GM21526 (cell line): ENCODE results near the gene NTRK3.
"Not testable (repeated sequence)": the region's sequence is repeated elsewhere in the genome, so short reads cannot be mapped to it uniquely, and the experiment has no call there.

Experiments
- ATAC-seq: cut with Tn5 transposase; IDR thresholded peaks from one replicate; pipeline ENCODE4 v1.9.1; 2021; ENCODE audit warnings: moderate library complexity; ENCODE audit not compliant: unreplicated experiment, low FRiP score

NTRK3 gene

DNA sequence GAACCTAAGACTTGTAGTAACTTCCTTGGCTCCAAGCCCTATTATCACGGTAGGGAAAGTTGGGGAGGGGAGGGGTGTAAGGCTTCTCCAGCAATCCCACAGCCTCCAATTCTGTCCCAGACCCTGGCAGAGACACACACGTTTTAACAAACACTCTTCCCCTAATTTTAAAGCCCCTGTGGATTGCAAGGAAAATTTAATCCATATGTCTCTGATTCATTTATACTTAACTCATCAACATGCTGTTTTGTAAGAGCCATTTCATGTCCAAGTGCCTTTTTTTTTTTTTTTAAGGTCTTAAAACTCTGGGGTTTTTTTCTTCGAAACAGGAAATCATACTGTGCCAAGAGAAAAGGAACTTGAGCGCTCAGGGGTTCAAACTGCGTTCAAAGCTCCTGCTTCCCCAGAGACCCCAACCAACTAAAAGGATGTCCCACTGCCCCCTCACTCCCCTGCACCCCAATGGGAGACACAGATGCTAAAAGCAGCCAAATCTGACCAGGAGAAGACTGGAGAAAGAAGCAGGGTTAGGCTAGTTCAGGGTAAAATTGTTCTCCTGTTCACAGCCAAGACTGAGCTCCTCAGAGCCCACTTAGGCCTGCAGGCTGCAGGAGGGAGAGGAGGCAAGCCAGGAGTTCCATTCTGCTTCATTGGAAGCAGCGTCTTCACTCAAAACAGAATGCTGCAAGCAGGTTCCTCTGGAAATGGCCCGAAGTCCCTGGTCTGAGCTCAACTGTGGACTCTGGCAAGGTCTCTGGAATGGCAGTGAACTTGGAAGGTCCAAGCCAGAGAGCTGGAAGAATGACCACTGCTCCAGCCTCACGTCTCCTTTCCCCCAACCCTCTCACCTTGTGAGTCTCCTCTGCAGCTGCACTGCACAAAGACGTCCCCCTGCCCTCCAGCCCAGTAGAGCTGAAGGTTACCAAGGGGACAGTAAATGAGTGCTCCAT, 172.5 kb downstream of the NTRK3 start:
- no peak for ATAC-seq

DNA sequence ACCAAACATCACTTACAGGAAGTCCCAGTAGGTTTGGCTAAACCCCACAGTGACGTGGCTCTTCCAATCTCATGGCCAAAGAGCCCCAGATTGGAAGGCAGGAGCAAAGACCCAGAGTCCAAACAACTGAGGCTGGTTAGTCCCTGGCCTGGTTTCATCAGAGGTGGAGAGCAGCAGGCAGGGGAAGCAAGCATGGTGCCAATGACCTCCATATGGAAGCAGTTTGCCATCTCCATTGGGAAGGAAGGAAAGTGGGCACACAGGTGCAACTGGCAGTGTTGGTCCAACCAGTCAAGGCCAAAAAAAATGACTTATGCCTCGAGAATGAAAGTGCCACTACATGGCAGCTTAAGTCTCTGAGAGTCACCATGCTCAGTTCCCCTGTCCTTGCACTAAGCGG, 175.9 kb downstream of the NTRK3 start:
- no peak for ATAC-seq

DNA sequence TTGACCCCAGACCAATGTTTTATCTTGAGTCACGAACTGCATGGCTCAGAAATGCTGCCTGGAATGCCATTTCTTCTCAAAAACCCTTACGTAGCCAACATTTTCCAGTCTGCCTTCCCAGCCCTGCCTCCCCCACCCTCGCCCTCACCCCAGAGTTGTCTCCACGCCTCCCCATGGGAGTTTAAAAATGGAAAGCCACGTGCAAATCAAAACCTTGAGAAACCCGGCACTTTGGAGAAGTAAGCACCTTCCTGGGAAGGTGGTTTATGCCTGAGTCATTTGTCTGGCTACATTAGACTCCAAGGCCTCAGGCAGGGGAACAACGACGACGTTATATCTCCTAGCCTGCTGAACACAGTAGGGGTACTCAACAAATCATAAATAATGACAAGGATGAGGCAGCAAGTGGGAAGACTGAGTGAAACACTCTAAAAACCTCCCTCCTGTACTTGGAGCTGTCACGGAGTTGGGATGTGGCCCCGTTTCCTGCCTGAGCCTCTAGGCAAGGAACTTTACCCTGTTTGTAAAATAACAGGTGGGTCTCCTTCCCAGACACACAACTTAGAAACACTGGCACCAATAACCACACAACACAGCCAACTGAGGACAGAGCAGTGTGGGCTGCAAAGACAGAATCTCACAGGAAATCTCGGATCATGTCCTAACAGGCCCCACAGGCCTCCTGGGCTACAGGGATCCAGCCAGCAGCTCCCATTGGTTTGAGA, 179.1 kb downstream of the NTRK3 start:
- no peak for ATAC-seq

DNA sequence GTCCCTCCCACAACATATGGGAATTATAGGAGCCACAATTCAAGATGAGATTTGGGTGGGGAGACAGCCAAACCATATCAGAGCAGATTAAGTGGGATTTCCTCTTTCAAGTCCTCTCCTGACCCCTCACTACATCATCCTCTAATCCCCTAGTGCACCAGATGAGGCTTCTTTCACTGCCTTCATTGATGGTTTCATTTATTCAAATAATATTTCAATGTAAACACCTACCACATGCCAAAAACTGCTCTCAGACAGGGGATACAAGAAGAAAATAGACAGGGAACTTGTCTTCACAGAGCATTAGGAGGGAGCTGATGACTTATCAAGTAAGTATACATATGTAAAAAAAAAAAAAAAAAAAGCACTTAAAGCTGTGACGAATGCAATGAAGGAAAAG, 180.2 kb downstream of the NTRK3 start:
- no peak for ATAC-seq

DNA sequence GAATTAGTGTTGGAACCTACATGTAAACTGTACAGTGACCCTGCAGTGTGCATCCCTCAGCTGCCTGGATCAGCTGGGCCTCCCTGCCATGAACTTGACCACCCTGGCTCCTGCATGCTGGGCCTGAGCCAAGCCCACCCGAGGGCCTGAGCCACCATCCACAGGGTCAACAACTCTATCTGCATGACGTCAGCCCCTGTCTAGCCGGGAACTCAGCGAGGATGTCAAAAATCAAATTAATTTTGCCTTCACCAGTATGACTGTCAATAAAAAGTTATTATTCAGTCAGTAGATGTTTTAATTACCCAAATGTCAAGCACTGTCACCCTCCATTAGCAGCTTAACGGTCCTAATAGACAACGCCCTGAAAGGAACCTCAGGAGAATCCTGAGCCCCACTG, 181.4 kb downstream of the NTRK3 start:
- ATAC-seq = no peak

DNA sequence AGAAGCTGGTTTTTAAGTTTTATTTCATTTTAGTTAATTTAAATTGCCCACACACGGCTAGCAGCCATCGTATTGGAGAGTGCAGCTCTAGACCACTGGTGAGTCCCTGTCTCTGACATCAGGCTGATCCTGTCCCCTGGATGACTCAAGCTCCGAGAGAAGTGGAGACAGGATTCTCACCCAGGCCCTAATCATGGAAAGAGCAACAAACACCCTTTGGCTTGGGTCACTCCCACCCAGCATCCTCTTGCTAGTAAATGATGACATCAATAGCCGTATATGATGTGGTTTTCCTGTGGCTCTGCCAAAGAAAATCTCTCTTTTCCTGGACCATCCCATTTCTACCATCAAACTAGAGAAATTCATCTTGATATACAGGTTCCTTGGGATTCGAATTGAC, 182.2 kb downstream of the NTRK3 start:
- ATAC-seq = no peak

DNA sequence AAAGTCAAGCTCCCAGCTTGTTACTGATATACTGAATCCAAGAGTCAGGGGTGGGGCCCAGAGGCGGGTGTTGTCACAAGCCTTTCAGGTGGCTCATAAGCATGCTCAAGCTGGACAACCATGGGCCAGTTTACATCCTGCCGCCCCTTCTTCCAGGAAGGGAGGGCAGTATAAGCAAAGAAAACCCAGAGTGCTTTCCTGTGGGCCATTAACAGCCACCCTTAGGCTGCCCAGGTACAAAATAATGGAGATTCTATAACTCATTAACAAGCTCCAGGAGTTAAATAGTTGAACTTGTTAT, 183.2 kb downstream of the NTRK3 start:
- no peak for ATAC-seq

DNA sequence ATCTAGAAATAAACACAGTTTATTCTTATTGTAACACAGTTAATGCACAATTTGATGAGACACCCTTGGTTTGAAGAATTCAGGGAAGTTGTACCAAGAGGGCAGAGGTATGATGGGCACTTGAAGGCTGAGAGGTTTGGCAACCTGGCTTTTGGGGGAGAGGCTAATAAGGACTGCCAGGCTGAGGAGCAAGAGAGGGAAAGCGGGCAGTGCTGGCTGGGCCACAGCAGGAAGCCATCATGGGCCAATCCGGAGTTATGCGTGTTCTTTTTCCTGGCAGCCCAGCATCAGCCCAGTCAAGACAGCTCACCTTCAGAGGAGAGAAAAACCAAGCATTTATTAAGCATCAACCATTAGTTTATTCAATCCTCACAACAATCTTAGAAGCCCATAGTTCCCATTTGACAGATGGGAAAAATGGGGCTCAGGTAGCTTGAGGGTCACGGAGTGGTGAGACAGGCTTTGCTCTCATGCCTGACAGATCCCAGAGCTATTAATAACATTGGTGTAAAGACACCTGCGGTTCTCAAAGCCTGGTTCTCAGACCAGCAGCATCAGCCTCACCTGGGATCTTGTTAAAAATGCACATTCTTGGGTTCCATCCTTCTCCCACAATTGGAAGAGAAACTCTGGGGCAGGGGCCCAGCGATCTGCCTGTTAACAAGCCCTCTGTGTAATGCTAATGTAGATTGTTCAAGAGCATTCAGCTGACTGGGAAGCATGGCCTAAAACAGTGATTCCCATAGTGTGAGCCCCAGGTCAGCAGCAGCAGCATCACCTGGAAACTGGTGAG, 183.7 kb downstream of the NTRK3 start:
- no peak for ATAC-seq

DNA sequence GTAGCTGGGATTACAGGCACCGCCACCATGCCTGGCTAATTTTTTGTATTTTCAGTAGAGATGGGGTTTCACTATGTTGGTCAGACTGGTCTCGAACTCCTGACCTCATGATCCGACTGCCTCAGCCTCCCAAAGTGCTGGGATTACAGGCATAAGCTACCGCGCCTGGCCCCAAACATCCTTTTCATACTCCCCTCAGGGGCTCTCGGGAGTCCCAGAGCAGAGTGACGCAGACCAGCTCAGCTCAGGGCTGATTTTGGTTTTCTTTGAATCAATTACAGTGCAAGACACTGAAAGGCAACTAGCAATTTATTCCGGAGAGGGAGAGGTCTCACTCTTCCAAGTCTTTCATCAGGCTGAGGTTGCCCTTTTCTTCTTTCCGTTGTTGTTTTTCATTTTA, 184.4 kb downstream of the NTRK3 start:
- not testable (repeated sequence) for ATAC-seq

DNA sequence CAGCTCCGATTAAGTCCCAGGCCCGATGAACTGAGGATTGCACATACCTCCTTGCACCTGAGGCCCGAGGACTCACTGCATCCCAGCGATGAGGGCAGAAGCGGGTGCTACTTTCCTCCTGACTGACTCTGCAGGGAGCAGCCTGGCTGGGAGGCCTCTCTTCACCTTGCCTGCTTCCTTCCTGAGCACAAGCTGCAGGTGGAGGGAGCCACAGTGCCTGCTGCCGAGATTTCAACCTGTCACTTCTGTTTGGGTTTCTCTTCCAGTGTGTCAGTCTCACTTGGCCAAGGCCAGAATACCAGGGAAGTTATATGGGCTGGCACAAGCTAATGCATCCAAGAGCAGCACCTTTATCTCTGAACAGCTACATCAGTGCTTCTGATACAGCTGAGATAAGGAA, 185.4 kb downstream of the NTRK3 start:
- no peak for ATAC-seq

DNA sequence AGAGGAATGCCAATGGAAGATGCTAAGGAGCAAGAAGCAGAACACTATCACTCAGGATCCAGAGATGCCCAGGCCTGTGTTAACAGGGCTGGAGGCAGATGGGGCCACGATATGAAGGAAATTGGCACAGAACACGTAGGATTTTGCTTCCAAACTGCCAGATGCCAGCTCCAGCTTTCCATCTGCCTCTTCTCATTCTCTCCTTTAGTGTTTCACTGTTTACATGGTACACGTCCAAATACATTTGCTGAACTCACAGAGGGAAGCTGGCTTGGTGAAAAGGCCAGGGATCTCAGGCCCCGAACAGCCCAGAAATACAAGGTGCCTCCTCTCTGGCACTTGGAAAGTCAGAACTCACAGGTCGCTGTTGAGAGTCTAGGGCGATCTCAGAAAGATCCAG, 187.0 kb downstream of the NTRK3 start:
- no peak for ATAC-seq

DNA sequence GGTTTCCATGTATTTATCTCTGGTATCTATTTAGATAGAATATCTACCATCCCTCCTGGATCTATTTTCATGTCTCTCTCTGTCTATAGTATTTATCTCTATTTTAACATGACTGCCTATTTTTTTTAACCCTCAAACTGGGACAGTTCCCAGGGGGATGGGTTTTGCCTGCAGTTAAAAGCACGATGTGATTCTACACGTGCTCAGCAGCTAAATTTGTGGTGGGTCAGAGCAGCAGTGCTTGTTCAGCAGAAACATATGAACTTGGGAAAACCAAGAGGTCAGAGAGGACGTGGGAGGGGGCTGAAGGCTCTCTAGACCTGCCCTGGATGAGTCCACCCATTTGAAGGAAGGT, 189.2 kb downstream of the NTRK3 start:
- ATAC-seq = no peak

DNA sequence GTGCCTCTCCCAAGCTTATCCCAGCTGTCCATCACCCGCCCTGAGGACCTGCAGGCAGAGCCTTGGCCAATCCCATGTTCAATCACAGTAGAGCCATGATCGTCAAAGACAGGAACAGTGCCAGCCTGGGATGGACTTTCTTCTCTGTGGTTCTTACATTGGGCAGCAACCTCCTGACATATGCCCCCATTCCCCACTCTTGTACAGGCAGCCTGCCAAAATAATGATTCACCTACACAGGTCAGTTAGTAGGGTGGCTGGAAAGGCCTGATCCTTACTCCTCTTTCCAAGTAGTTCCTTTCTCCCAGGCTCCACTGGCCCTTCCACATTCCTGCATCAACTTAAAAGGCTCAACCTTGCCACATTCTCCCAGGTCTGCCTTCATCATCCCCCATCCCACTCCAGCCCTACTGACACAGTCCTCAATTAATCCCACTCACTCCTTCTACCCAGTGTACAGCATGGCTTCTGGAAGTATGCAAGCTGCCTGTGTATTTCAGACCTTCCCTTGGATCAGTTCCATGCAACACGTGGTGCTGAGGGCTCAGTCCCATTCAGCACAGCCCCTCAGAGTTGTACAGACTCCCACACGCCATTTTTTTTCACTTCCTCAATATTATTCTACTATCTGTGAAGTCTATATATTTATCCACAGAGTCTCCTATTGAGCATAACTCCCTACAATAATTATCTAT, 189.8 kb downstream of the NTRK3 start:
- no peak for ATAC-seq

DNA sequence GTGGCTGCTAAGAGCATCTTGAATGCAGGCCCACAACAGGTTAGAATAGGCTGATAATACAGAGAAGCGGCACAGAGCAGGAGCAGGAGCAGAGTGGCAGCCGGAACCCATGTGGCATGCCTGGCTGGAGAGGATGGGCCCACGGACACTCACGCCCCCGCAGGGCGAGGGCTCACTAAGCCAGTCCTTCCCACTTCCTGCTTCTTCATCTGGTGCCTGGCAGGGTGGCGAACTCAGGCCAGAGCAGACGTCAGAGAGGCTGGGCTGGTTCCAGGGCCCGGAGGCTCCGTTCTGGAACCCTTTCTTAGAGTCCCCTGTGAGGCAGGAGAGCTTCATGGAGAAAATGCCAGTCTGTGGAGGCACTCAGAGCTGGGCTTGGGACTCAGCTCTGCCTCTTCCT, 195.1 kb downstream of the NTRK3 start:
- no peak for ATAC-seq

DNA sequence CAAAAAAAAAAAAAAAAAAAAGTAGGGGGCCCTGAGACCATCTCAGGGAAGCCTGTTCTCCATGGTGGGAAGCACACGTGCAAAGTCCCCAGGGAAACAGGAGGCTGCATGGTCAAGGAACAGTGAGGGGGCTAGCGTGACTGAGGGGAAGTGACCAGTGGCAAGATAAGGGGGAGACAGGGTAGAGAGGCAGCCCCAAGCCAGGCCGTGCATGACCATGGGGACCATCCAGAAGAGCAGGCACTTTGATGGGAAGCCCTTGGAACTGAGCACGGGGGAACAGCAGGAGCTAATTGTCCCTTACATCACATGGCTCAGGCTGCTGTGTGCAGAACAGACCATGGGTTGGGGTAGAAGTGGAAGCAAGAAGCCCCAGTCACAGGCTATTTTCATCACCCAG, 196.2 kb downstream of the NTRK3 start:
- no peak for ATAC-seq

DNA sequence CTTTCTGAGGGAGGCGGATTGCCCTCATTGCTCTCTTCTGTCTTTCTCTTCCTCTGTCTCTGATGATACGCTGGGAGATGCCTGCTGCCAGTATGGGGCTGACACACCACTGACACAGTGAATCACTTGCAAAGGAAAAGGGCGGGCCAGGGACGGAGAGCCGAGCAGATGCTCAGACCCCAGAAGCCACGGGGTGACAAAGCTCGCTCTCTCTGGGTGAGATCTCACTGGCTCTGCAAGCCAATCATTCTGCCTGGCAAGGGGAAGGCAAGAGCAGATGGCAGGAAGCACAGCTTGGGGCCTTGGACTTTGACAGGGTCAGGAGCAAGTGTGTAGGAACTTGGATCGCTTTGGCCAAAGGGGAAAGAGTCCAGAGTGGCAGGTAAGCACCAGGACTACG, 198.7 kb downstream of the NTRK3 start:
- no peak for ATAC-seq

DNA sequence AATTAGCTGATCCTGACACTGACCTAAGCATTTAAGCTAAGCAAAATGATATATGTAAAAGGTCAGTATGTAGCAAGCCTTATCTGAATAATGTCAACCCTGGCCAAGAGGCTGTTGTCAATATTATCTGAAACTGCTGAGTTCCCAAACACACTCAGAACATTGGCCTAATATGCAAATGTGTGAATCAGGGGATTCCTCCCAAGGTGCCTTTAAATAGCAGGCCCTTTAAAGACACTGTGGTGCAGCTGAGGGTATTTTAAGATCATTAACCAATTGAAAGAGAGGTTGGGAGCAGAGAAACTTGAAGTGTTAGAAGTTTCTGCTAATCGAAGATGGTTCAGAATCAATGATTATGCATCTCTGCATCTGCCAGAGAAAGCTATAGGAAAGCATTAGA, 207.0 kb downstream of the NTRK3 start:
- ATAC-seq = peak; percentile 85

DNA sequence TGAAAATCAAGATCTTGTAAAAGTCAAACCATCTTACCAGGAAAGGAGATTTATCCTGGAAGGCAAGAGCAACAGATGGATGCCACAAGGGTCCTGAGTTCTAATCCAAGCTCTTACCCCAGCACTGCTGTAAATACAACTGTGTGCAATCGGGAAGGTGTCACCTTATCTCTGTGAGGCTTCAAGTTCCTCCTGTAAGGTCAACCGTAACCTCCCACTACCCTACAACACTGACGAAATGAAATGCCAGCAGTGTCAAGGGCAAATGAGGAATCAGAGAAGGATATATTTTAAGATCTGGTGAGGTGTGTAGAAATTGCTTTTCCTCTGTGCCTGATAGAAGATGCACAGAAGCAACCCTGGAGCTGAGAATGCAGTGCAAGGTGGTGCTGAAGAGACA, 207.8 kb downstream of the NTRK3 start:
- no peak for ATAC-seq

DNA sequence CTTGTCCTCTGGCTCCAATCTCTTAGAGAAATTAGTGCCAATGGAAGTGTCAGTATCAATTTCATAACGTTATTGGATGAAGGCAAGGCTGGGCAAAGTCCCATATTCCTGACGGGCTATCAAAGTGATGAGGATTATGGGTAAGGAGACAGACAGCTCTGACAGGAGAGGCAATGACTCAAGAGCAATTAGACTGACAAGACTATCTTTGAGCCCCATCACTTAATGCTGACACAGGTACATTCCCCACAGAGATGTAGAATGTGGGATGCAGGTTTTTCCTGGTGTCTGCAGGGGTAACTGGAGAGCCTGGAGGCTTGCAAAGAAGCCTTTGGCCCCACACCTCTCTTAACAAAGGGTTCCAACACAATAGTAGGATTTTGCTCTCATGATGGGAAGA, 208.3 kb downstream of the NTRK3 start:
- ATAC-seq = no peak

DNA sequence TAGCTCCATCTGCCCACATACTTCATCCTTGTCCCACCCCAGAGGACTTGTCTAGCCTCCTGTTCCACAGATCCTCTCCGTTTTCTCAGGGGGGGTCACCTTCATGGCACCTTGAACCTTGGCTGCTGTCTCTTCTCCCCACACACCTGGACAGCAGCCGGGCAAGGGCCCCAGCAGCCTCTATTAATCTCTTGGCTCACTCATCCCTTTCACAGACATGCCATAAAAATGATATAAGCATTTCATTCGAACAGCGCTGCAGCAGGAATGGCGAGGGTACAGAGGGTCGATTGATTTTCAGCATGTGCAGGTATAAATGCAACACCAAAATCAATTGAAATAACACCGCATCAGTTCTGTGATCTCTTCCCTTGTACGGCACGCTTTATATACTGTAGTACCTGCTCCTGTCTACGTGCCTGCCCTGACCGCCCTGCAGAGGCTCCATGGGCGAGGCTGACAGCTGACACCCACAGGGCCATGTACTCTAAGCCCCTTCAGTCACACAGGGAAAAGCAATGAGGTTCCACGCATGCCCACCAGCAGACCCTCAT, 209.9 kb downstream of the NTRK3 start:
- ATAC-seq = no peak

DNA sequence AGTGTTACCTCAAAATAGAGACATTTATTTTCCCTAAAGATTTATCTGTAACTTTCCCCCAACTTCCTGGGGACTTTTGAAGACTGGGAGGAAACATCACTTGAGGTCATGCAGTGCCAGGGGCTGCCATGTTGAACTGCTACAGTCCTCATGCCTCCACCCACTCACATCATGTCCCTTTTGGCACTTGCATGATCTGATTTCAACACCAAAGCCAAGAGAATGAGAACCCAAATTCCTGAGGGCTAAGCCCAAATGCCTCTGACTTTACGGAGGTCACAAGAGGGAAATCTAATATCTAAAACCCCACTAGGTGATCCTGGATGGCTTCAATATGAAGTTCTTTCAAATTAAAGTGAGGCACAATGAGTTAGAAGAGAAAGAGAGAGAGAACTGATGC, 213.1 kb downstream of the NTRK3 start:
- ATAC-seq = no peak
